Activated CD4-positive, alpha-beta T cell treated with anti-CD3 and anti-CD28 coated beads for 36 hours (primary cell): ENCODE results near the gene STT3B. TPM values are rescaled to one million over a fixed set of nuclear protein-coding genes. Genes with fewer than 3 reads are reported as not detected.

ENCODE experiments used
- ATAC-seq: fragments of 200-7000 bp; cut with Tn5 transposase; one replicate; pipeline ENCODE4 v1.10.0; 2021; ENCODE audit warnings: mild to moderate bottlenecking, moderate library complexity
- CTCF ChIA-PET: fragments of 350-600 bp; sonication (Branson Sonifier 250); formaldehyde crosslinking; loops from one replicate; lab custom pipeline; 2021; ENCODE audit warnings: antibody characterized with exemption; lab: Charles Lee
- POLR2A ChIA-PET: fragments of 350-600 bp; sonication (Branson Sonifier 250); formaldehyde crosslinking; loops from one replicate; lab custom pipeline; 2021; ENCODE audit warnings: antibody characterized with exemption, inconsistent platforms; lab: Charles Lee
- DNase-seq: peaks from one replicate; pipeline ENCODE4 v3.0.0-alpha.2; 2020
- H3K27ac Mint-ChIP-seq: one replicate; pipeline ENCODE4 v1.8.0; 2021; ENCODE audit warnings: mixed read lengths
- H3K27me3 Mint-ChIP-seq: one replicate; pipeline ENCODE4 v1.8.0; 2021; ENCODE audit warnings: mixed read lengths
- H3K36me3 Mint-ChIP-seq: one replicate; pipeline ENCODE4 v1.8.0; 2021; ENCODE audit warnings: low read depth, mixed read lengths
- H3K4me1 Mint-ChIP-seq: one replicate; pipeline ENCODE4 v1.8.0; 2021; ENCODE audit warnings: mixed read lengths
- H3K4me3 Mint-ChIP-seq: one replicate; pipeline ENCODE4 v1.8.0; 2021; ENCODE audit warnings: mild to moderate bottlenecking, moderate library complexity, mixed read lengths
- H3K9me3 Mint-ChIP-seq: one replicate; pipeline ENCODE4 v1.8.0; 2021; ENCODE audit warnings: low read depth, mixed read lengths
- intact Hi-C, 2 experiments: fragments of 100-400 bp; cut with DNase I in 1 of 2; cut with micrococcal nuclease in 1 of 2; formaldehyde crosslinking; loops; one replicate each; pipeline versions ENCODE4 v1.14.2 to v1.15.1; 2022 to 2024; cut with DNase I, micrococcal nuclease
- total RNA-seq, 2 experiments: library from RNA; stranded (reverse); gene quantifications; one replicate each; pipeline ENCODE4 v1.2.3, GENCODE V29; 2021

The STT3B gene
- total RNA-seq, 2 experiments from 2014 or later: 104 to 148 TPM

GRCh38 chr3:31572236-31573004 is 39.7 kb downstream of the STT3B start:
- H3K4me1 Mint-ChIP-seq: peaks cover 48% of the 10 kb centered on the region
- H3K4me3 Mint-ChIP-seq: no peak overlapping the region
- H3K36me3 Mint-ChIP-seq: peaks cover 5% of the 10 kb centered on the region
- no peaks in the 10 kb centered on the region for H3K9me3 Mint-ChIP-seq
- POLR2A ChIA-PET: no interaction called here
- intact Hi-C loops: loop anchor here in 1 of 2 experiments (5.0 kb wide), 1 partner anchor 55 kb away; no protein-coding TSS in a partner anchor
- CTCF ChIA-PET: interaction anchor here (2.1 kb wide), 1 partner anchor 41 kb away, joined by 5 read pairs; no protein-coding TSS in a partner anchor
- no peak overlapping the region for H3K27ac Mint-ChIP-seq
- no peak for ATAC-seq
- no peak for DNase-seq
- no peaks in the 10 kb centered on the region for H3K27me3 Mint-ChIP-seq

GRCh38 chr3:31573036-31573779 is 40.5 kb downstream of the STT3B start:
- Mint-ChIP-seq H3K9me3 (no peaks in the 10 kb centered on the region), H3K4me1 (peaks cover 51% of the 10 kb centered on the region), H3K27me3 (no peaks in the 10 kb centered on the region), H3K4me3 (no peak overlapping the region), H3K27ac (no peak overlapping the region), H3K36me3 (peaks cover 9% of the 10 kb centered on the region)
- intact Hi-C loops: loop anchor here in 1 of 2 experiments (5.0 kb wide), 1 partner anchor 54 kb away; no protein-coding TSS in a partner anchor
- ATAC-seq: peak; percentile 23
- POLR2A ChIA-PET: no interaction called here
- CTCF ChIA-PET: interaction anchor here (2.1 kb wide), 1 partner anchor 41 kb away, joined by 5 read pairs; no protein-coding TSS in a partner anchor
- no peak for DNase-seq

GRCh38 chr3:31575448-31575847 is 42.7 kb downstream of the STT3B start:
- H3K36me3 Mint-ChIP-seq: peaks cover 18% of the 10 kb centered on the region
- ATAC-seq (peak; percentile 80), DNase-seq (peak; percentile 14)
- H3K4me1 Mint-ChIP-seq: peaks cover 49% of the 10 kb centered on the region
- POLR2A ChIA-PET: no interaction called here
- intact Hi-C loops: no loop called here
- H3K27ac Mint-ChIP-seq: peak overlapping the region; percentile 64
- no peak overlapping the region for H3K4me3 Mint-ChIP-seq
- CTCF ChIA-PET: interaction anchor here (0.7 to 1.3 kb wide), 3 partner anchors 12 to 65 kb away, joined by 3 read pairs; no protein-coding TSS in a partner anchor
- no peaks in the 10 kb centered on the region for H3K27me3 Mint-ChIP-seq
- H3K9me3 Mint-ChIP-seq: no peaks in the 10 kb centered on the region

GRCh38 chr3:31576521-31576920 is 43.8 kb downstream of the STT3B start:
- Mint-ChIP-seq H3K36me3 (peaks cover 21% of the 10 kb centered on the region), H3K27ac (no peak overlapping the region), H3K27me3 (no peaks in the 10 kb centered on the region), H3K4me3 (no peak overlapping the region), H3K4me1 (peaks cover 42% of the 10 kb centered on the region), H3K9me3 (no peaks in the 10 kb centered on the region)
- ChIA-PET POLR2A (no interaction called here), CTCF (no interaction called here)
- intact Hi-C loops: no loop called here
- DNase-seq (no peak), ATAC-seq (no peak)

- Mint-ChIP-seq H3K27ac (peak overlapping the region; percentile 16), H3K9me3 (peaks cover 3% of the 10 kb centered on the region), H3K4me3 (no peak overlapping the region), H3K36me3 (peaks cover 27% of the 10 kb centered on the region), H3K27me3 (no peaks in the 10 kb centered on the region), H3K4me1 (peaks cover 48% of the 10 kb centered on the region)
- intact Hi-C loops: no loop called here
- ChIA-PET CTCF (no interaction called here), POLR2A (no interaction called here)
- ATAC-seq: no peak
- DNase-seq: no peak
Observed at GRCh38 chr3:31577232-31577631, 44.5 kb downstream of the STT3B start.

- H3K27me3 Mint-ChIP-seq: no peaks in the 10 kb centered on the region
- CTCF ChIA-PET: no interaction called here
- peaks cover 69% of the 10 kb centered on the region for H3K4me1 Mint-ChIP-seq
- H3K36me3 Mint-ChIP-seq: peaks cover 47% of the 10 kb centered on the region
- no peak for ATAC-seq
- POLR2A ChIA-PET: no interaction called here
- H3K4me3 Mint-ChIP-seq: no peak overlapping the region
- H3K27ac Mint-ChIP-seq: no peak overlapping the region
- H3K9me3 Mint-ChIP-seq: peaks cover 8% of the 10 kb centered on the region
- DNase-seq: no peak
- intact Hi-C loops: no loop called here
Observed at GRCh38 chr3:31579828-31580227, 47.1 kb downstream of the STT3B start.

GRCh38 chr3:31580645-31581044 is 47.9 kb downstream of the STT3B start:
- Mint-ChIP-seq H3K27me3 (no peaks in the 10 kb centered on the region), H3K9me3 (peaks cover 12% of the 10 kb centered on the region), H3K4me1 (peaks cover 74% of the 10 kb centered on the region), H3K27ac (no peak overlapping the region), H3K36me3 (peaks cover 53% of the 10 kb centered on the region), H3K4me3 (no peak overlapping the region)
- intact Hi-C loops: no loop called here
- ChIA-PET CTCF (no interaction called here), POLR2A (no interaction called here)
- DNase-seq (no peak), ATAC-seq (no peak)

- DNase-seq (no peak), ATAC-seq (no peak)
- Mint-ChIP-seq H3K27ac (peak overlapping the region; percentile 11), H3K4me1 (peaks cover 74% of the 10 kb centered on the region), H3K4me3 (no peak overlapping the region), H3K9me3 (peaks cover 15% of the 10 kb centered on the region), H3K27me3 (no peaks in the 10 kb centered on the region), H3K36me3 (peaks cover 63% of the 10 kb centered on the region)
- CTCF ChIA-PET: no interaction called here
- intact Hi-C loops: no loop called here
- POLR2A ChIA-PET: no interaction called here
Observed at GRCh38 chr3:31581660-31582059, 48.9 kb downstream of the STT3B start.

- DNase-seq: no peak
- peaks cover 90% of the 10 kb centered on the region for H3K36me3 Mint-ChIP-seq
- intact Hi-C loops: no loop called here
Observed at GRCh38 chr3:31589228-31589627, 56.5 kb downstream of the STT3B start.

GRCh38 chr3:31590650-31591049 is 57.9 kb downstream of the STT3B start:
- no peak overlapping the region for H3K4me3 Mint-ChIP-seq
- DNase-seq: no peak
- CTCF ChIA-PET: interaction anchor here (0.6 kb wide), 1 partner anchor 128 kb away, joined by 3 read pairs; no protein-coding TSS in a partner anchor
- peaks cover 93% of the 10 kb centered on the region for H3K36me3 Mint-ChIP-seq
- POLR2A ChIA-PET: no interaction called here
- no peaks in the 10 kb centered on the region for H3K27me3 Mint-ChIP-seq
- intact Hi-C loops: loop anchor here in 1 of 2 experiments (5.0 kb wide), 1 partner anchor 33 kb away; no protein-coding TSS in a partner anchor
- ATAC-seq: no peak
- H3K9me3 Mint-ChIP-seq: peaks cover 35% of the 10 kb centered on the region
- H3K4me1 Mint-ChIP-seq: peaks cover 38% of the 10 kb centered on the region
- no peak overlapping the region for H3K27ac Mint-ChIP-seq

More at GRCh38 chr3:31589228-31589627, 56.5 kb downstream of the STT3B start:
- ChIA-PET CTCF (interaction anchor here (0.6 kb wide), 1 partner anchor 339 kb away, joined by 3 read pairs; no protein-coding TSS in a partner anchor), POLR2A (no interaction called here)
- H3K4me1 Mint-ChIP-seq: peaks cover 34% of the 10 kb centered on the region
- no peak overlapping the region for H3K27ac Mint-ChIP-seq
- H3K4me3 Mint-ChIP-seq: no peak overlapping the region
- peaks cover 39% of the 10 kb centered on the region for H3K9me3 Mint-ChIP-seq
- ATAC-seq: no peak
- no peaks in the 10 kb centered on the region for H3K27me3 Mint-ChIP-seq

- H3K4me3 Mint-ChIP-seq: no peak overlapping the region
- ATAC-seq (no peak), DNase-seq (no peak)
- CTCF ChIA-PET: no interaction called here
- H3K9me3 Mint-ChIP-seq: peaks cover 32% of the 10 kb centered on the region
- peak overlapping the region; percentile 80 for H3K27ac Mint-ChIP-seq
- H3K4me1 Mint-ChIP-seq: peaks cover 42% of the 10 kb centered on the region
- POLR2A ChIA-PET: no interaction called here
- no peaks in the 10 kb centered on the region for H3K27me3 Mint-ChIP-seq
- intact Hi-C loops: loop anchor here in 1 of 2 experiments (5.0 kb wide), 1 partner anchor 35 kb away; no protein-coding TSS in a partner anchor
- H3K36me3 Mint-ChIP-seq: peaks cover 81% of the 10 kb centered on the region
Observed at GRCh38 chr3:31592764-31593163, 60.0 kb downstream of the STT3B start.
